ENCODE measurements around the gene CNIH3.

GRCh38 chr1:224735159-224735558, 119.0 kb downstream of the CNIH3 start:
- no peak for TF ChIP-seq POLR2A (IDR thresholded peaks at IDR 0.05)
- TF ChIP-seq CTCF (IDR thresholded peaks at IDR 0.05) = no peak

All from uterus (tissue), 2 donors.